T-helper 1 cell (primary cell): Measurements from ENCODE around the gene AFF3.

Experiments
- DNase-seq, 5 donors: peaks; one replicate each; pipeline ENCODE4 v3.0.0-alpha.2; 2012 to 2020

The AFF3 gene

DNA sequence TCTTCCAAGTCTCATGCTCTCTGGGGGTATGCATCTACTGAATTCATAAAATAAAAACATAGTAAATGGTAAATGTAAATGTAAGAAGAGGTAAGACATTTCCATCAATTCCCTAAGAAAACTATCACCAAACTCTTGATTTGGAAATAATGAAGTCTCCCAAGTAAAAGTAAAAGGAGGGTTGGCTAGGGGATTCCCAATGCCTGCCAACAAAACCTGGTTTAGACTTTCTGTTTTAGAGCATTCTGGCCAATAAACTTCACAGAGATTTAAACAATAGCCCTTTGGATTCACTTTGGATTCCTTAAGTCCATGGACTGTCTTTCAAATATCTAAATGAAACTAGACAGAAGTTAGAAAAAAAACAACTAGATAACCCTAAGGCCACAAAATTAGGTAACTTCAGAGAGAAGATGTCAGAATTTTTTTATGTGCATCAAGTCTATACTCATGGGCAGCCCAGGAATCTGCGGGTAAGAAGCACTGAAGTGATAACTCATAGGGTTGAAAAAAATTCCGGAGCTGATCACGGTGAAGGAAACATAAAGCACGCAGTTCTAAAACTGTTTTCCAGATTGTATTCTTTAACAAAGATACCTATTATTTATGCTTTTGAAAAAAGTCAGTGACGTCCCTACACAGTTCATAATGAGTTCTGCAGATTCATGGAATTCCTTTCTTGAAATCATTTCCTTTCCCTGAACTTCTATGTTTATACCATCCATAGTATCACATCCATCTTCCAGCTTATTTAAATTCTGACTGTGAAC lies 263.6 kb downstream of the AFF3 start:
- no peak for DNase-seq

DNA sequence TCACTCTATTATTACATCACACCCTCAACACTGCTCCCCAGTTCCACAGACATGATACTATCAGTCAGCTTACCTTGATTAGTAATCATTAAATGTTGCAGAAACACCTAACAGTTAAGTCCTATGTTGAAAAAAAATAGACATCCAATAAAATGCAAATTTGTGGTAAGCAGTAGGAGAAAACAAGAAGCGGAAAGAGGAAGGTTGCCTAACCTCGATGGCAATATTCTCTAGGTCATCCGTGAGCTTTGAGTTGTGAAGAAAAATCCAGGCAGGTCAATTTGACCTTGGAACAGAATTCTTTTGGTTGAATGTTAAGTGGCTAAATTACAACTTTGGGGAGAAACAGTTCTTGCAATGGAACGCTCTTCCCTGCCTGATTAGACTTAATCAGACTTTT lies 264.4 kb downstream of the AFF3 start:
- no peak for DNase-seq

DNA sequence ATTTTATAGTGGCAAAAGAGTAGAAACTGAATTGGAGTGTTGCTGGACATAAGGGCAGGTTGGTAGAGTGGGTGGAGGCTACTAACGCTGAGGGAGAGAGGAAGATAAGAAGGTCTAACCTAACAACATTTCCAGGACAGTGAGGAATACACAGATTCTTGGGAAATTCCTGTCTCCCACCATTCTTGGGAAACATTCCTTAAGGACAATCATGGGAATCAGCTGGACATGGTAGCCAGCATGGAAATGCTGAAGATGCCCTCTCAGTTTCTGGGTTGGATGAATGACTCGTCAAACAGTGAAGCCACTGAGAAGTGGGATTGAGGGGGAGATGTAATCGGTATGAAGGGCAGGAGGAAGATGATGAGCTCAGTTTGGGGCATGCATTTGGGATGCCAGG lies 265.4 kb downstream of the AFF3 start:
- no peak for DNase-seq

DNA sequence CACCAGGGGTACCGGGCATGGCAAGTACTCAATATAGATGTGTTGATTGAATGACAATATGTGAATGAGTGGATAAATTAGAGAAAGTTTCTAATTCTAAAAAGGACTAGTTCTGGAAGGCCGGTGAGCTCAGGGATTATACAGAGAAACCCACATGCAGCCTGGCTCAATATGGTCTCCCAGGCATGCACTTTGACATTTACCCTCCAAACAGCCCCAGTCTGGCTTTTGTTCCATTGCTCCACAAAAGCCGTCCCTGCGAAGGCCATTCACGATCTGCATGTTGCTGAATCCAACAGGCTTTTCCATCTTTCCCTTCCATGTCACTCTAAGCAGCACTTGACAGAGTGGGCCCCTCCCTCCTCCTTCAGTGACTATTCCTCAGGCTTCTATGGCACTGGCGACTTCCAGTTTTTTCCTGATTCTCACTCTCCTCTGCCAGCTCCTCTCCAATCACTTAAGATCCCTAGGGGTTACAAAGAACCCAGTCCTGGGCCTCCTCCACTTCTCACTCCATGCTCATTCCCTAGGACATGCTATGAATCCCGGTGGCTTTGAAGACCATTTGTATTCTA lies 266.7 kb downstream of the AFF3 start:
- DNase-seq, result no peak

DNA sequence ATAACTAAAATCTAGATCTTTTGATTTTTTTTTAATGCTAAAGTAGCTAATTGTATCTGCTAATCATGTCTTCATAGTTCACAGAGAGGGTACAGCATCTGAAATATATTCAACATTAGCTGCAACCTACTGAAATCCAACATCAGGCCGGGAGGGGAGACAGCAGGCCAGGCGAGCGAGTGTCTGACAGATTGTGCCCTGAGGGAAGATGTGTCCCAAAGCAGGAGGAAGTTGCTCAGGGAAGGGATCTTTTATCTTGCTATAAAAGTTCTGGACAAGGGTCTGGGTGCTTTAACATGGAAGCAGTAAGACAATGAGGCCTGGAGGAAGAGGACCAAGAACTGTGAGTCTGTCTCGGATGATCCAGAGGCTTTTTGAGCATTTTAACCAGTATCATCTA lies 274.1 kb downstream of the AFF3 start:
- no peak for DNase-seq

DNA sequence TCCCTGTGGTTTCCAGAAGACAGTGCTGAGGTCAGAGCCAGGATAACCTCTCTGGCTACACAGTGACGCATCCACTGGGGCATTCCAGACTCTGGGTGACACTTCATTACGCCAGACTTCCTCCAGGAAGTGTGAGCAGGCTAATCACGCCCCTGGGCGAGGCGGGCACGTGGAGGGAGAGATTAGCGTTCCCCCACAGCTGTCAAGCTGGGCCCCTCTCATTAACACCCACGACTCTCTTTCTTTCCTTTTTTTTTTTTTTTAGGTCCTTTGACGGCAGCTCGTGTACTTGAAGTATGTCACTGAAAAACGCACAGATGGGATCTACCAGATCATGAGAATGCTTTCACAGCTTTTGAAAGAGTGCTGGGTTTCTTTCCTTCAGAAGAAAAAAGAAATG lies 274.6 kb downstream of the AFF3 start:
- DNase-seq, result no peak

DNA sequence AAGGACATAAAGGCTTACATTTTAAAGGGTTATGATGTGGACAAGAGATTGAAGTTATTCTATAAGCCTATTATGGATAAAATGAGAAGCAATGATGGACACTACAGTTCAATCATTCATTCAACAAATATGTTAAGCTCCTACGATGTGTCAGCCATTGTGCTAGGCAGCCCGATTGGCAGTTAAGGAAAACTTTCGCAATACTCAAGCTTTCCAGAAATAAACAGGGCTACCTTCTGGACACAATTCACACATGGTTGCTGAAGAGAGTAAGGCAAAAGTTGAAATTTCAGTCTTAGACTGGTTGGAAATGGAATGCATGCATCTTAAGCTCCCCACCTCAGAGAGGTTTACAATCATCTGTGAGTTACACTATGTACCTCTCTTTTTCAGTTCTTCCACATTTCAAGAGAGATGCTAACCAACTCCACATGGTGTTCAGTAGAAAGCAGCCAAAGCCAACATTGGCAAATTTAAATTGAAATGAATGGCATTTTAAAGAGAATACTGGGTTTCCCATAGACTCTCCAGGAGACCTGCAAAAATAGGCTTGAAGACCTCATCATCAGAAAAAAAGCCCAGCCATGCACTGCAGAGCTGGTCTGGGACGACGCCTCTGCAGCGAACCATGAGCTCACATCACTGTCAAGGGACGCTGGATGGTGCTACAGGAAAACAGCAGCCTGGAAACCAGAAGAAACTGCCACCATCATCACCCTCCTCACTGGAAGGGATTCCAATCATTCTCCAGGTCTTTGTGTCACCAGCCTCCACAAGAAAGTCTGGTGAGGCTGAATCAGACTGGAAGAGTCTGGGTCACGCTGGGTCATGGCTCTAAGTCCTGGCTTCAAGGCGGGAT lies 276.3 kb downstream of the AFF3 start:
- DNase-seq, result no peak

DNA sequence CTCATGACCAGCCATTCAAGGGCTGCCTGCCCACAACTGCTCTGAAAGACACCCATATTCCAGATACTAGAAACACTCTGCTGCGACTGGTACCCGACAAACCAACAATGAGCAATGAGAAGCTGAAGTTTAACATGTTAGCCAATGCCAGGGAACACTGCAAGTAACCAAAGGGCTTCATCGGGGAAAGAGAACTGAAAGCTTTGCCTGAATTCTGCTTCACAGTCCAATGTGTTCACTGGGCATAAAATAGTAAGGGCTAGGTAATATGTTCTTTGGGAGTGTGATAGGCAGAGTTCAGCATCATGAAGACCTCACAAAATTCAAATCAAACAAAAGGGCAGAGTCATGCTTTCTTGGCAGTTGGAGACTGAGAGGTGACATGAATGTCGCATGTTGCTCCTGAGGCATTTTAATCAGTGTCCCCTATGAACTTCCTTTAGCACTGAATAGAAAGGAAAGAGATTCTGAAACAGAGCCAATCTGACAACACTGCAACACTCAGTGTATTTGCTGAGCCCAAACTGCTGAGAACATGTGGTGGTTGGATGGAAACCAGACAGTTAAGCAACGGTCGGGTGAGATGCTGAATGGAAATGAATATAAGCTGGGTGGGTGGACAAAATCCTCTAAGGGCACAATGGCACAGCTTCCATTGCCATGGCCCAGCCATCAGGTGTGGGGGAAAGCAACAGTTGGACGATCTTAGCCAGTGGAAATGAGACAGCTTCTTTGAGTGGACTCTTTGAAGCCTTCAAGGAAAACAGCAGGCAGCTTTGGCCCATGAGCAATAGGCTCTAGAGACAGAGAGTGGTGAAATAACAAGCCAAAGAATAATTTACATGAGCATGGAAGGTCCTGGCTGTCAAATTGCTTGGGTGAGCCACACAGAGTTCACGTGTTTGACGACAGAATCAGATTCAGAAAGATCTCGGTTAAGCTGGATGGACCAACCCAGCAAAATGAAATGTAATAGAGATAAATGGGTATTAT lies 277.5 kb downstream of the AFF3 start:
- no peak for DNase-seq

DNA sequence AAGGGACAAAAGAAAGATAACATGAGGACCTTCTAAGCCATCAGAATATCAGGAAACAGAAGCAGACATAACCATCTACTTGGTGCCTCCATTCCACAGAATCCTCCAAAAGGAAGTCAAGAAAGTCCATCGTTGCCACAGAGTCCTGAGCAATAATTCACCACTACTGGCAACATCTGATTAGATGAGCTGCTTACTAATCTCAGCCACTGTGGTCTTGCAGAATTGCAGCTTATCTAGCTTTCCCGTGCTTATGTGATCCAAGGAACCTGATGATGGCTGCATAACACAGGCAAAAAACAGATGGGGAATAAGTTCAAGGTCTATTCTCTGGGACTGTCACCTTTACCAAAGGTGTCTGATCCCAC lies 278.5 kb downstream of the AFF3 start:
- DNase-seq, result no peak

DNA sequence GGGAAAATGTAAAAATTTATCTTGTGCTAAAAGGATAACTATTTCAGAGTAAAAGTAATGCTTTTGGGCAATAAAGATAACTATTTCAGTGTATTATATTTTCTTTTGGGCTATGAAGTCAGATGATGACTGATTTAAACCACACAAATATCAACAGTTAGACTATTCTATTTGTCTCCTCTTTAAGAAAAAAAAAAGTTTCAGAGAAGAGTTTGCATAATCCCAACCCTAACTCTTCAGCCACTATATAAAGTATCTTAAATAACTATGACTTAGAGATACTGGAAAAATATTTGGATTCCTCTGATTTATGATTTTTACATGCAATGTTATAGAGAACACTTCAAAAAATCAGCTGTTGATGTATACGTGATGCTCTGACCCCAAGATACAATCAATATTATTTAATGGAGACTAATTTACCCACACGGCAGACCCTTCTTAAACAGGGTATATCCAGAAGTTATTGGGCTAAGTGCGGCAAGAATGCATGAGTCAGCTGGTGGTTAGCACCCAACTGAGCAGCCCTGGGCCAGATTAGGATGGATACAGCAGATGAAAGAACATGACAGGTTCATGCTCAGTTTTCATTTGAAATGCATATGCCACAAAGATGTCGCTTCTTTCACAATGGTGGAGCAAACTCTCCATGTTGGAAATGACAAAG lies 279.0 kb downstream of the AFF3 start:
- no peak for DNase-seq

DNA sequence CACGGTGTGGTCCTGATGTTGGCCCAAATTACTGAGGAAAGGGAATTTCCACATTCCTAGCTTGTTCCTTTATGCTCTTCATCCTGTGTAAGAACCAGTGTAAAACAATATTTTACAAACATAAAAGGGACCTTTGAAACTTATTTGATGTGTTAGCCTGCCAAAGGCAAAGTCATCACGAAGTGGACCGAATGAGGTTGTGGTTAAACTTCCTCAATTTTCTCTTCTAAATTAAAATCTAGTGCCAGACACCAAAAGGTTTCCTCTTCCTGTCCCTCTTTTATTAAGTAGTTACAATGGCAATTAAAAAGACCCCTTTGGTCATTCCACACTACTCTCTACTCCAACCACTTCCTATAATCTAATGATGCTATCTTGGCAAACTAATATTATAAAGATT lies 279.8 kb downstream of the AFF3 start:
- DNase-seq, result no peak

DNA sequence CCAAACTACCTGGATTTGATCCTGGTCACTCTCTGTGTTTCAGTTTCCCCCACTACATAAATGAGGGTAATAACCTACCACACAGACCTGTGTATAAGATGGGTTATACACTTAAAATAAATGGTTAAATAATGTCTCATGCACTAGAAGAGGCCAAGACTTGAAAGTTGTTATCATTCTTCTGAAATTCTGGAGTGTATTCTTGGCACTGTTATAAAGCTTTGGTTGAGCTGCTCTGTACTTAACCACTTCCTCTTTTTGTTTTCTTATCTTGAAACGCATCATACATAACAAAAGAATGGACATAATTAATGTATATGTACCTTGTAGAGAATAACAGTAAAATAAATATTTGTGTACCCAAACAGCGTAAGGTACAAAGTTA lies 281.0 kb downstream of the AFF3 start:
- no peak for DNase-seq

DNA sequence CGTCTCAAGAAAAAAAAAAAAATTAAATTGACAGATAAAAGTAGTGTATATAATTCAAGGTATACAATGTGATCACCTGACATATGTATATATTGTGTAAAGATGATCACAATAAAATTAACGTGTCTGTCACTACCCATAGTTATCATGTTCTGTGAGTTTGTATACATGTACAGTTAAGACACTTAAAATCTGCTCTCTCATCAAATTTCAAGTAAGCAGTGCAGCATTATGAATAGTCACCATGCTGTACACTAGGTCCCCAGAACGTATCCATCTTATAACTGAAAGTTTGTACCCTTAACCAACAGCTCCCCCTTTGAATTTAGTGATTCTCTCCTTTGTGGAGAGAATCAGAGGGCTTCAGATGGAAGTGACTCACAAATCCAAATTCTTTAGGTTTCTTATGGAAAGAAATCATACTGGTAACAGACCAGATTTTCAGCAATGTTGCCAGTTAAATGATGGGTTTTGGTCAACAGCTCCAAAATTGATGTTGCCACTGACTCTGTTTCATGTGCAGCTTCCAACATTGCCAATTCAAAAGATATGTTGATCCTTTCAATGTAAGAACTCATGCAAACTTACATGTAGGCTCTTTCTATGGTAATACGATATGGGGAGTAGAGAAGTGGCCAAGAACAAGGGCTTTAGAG lies 281.5 kb downstream of the AFF3 start:
- no peak for DNase-seq

DNA sequence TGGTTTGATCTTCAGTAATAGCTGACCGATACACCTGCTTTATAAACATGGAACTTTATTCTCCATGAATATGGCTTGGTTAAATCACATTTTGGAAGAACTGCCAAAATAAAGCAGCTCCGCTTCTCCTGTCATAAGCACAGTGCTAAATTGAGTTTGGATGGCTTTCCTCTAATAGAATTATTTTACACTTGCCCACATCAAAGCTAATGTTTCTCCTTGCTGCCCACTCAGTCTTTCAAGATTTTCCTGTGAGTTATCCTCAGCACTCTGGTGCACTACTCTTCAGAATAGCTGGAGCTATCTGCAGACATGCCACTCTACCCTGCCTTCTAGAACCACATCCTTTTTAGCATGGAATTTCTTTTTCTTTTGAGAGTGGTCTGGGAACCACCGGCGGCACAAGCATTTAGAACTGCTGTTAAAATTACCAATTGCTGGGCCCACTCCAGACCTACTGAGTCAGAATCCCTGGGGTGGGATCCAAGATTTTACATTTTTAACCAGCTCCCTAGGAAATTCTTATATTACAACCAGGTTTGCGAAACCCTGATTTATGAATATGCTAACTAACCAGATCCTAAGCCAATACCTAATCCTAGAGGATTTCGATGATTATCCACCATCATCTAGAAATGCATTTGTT lies 283.3 kb downstream of the AFF3 start:
- no peak for DNase-seq

DNA sequence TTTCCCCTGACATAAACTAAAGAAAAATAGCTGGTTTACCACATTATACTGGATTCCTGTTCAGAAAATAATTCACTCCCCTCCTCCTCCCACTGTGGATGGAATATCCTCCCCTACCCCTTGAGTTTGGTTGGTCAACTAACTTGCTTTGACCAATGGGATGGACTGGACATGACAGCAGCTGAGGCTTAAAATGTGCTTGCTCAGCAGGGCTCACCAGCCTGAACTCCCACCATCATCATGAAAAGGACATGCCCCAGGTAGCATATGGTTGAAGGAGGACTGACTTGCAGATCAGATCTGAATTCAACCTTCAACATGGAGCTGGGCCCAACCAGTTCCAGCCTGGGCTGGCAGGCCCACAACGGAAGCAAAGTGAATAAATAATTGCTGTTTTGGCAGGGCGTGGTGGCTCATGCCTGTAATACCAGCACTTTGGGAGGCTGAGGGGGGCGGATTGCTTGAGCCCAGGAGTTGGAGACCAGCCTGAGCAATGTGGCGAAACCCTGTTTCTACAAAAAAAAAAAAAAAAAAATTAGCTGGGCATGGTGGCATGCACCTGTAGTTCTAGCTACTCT lies 284.4 kb downstream of the AFF3 start:
- DNase-seq, result no peak

DNA sequence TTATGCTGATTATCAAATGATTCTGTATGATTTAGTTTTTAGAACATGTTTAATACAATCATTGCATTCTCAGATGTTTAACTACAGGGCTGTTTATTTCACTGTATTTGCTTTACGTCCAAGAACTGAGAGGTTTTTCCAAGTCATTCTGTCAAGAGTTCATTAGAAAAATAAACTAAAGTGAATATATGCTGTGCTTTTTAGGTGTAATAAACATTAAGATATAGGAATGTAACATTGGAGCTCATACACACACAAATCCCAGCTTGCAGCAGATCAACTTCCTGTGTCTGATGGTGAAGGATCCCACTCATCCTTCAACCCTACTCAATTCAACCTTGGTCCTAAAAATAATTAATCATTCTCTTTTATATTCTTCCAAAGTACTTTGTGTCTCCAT lies 285.0 kb downstream of the AFF3 start:
- no peak for DNase-seq

DNA sequence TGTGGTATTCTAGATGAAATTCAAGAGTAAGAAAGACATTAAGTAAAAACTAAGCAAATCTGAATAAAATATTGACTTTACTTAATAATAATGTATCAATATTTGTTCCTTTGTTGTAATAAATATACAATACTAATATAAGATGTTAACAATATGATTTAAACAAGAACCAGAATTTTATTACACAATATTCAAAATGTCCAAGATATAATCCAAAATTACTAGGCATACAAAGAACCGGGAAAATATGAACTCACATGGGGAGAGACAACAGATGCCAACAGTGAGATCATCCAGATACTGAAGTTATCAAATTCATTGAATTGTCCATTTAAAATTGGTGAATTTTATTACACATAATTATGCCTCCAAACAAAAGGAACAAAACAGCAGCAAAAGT lies 286.3 kb downstream of the AFF3 start:
- no peak for DNase-seq

DNA sequence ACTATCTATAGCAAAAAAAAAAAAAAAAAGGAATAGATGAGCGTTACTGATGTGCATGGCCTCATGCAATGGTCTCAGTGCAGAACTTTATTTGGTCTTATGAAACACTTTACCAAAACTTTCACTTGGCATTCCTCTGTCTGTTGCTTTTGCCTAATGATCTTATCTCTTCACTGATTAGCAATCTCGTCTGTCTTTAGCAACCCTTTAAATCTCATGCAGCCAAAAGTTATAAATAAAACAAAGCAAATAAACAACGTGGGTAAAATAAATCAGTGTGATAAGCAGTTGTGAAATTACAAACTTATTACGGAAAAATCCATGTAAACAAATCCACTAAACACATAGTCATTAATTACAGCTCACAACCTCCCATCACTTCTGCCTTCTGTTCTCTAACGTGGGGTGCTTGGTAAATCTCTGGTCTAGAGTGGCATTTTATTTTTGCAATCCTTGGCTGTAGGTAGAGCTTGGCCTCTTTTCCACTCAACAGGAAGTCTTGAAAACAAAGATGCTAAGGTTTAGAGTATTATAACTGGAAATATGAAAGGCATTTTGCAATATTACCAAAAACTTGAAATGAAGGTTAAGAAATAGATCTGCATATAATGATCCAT lies 288.0 kb downstream of the AFF3 start:
- DNase-seq, result no peak

DNA sequence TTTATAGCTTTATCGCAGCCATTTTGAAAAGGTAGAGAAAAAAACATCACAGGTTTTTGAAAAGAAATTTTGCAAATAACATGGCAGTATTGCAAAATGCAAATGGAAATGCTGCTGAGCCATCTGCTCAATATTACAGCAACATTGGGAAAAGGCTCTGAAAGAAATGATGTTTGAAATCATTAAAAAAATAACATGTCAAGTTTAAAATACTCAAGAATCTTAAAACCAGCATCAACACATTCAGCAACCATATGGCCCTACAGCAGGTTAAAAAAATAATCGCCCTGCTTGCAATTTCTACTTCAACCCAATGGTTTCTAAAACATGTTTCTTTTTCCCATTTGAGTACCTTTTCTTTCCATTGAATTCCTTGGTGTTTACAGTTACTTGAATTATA lies 289.4 kb downstream of the AFF3 start:
- DNase-seq, result no peak

DNA sequence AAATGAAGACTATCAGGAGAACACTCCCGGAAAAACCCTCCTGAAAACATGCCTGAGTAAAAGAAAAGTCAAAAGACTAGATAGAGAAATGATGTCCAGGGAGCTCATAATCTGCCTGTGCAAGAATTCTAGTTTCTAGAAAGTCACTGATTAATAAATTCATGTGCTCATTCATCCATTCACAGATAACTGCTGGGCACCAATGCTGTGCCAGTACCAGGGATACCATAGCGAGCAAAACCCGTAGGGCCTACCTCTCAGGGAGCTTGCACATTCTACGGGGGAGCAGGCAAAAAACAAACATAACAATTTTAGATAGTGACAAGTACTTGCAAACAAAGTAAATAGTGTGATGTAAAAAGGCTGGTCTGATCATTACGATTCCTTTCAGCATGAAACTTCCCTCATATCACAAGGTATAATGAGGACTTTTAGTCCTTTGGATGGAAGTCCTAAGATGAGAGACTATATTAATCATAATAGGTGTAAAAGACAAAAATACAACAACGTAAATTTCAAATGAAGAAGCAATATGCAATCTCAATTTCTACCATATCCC lies 289.9 kb downstream of the AFF3 start:
- DNase-seq, result no peak
